SKM-1 treated with dmso at 0.1 percent for 144 hours (cell line): ENCODE measurements around the gene CBX2.

Source experiments
- DNase-seq: peaks from one replicate; lab custom pipeline; 2025; ENCODE audit not compliant: unreplicated experiment; lab: John Stamatoyannopoulos, UW

Gene CBX2

GRCh38 chr17:79799174-79799537 lies 21.2 kb downstream of the CBX2 start:
- no peak for DNase-seq

GRCh38 chr17:79799538-79800324 lies 21.8 kb downstream of the CBX2 start:
- DNase-seq, result no peak

GRCh38 chr17:79800325-79801155 lies 22.6 kb downstream of the CBX2 start:
- DNase-seq, result no peak

- DNase-seq, result no peak
Measured at GRCh38 chr17:79801156-79802038, 23.4 kb downstream of the CBX2 start.

DNA sequence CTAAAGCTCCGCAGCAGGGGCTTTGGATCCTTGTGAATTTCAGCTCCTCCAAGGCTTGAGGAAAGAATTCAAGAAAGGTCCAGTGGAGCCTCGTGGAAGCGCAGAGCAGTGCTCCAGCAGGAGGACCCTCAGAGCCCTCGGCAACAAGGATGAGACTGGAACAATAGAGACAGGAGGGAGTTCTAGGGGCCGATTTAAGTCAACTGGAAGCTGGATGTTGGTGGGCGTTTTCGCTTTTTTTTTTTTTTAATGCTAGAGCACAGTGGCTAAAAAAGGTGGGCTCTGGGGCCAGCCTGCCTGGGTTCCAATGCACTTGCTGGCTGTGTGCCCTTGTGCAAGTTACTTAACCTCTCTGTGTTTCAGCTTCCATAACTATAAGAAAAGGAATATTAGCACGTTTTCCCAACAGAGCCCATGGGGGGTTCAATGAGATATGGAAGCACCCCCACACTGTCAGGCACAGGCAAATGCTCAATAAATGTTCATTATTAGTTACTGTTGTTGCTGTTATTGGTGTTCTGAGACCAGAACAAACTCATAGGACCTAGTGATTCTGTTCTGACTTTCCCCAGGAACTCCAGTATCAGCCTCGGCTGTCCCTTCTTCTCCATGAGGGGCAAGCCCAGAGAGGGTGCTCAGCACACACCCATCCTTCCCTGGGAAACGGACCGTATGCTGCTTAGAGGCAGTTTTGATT lies 24.2 kb downstream of the CBX2 start:
- DNase-seq, result no peak

- DNase-seq, result no peak
Measured at GRCh38 chr17:79802736-79803420, 24.9 kb downstream of the CBX2 start.

DNA sequence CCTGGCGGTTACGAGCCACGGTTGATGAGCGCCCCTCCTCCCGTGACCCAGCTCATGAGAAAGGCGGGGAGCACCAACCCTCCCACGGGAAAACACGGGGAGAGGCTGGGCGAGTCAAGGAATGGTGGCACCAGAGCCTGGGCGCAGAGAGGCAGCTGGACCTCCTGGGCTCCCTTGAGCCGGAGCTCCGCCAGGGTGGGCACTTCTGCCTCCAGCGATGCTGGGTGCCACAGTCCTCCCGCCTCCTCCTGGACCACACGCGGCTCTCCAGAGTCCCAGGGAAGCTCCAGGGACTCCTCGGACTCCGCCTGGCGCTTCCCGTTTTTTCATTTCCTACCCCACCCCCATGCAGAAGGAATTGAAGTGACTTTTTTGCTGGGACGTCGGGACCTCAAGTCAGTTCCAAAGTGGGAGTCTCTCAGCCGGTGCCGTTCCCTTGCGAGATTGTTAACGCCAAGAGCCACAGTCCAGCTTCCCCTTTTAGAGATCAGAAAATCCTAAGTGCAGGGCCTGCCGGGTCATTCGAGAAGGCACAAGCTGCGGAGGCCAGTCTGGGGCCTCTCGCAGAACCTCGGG lies 25.6 kb downstream of the CBX2 start:
- DNase-seq, result peak; percentile 39

GRCh38 chr17:79803997-79804855 lies 26.3 kb downstream of the CBX2 start:
- DNase-seq, result peak; percentile 46

DNA sequence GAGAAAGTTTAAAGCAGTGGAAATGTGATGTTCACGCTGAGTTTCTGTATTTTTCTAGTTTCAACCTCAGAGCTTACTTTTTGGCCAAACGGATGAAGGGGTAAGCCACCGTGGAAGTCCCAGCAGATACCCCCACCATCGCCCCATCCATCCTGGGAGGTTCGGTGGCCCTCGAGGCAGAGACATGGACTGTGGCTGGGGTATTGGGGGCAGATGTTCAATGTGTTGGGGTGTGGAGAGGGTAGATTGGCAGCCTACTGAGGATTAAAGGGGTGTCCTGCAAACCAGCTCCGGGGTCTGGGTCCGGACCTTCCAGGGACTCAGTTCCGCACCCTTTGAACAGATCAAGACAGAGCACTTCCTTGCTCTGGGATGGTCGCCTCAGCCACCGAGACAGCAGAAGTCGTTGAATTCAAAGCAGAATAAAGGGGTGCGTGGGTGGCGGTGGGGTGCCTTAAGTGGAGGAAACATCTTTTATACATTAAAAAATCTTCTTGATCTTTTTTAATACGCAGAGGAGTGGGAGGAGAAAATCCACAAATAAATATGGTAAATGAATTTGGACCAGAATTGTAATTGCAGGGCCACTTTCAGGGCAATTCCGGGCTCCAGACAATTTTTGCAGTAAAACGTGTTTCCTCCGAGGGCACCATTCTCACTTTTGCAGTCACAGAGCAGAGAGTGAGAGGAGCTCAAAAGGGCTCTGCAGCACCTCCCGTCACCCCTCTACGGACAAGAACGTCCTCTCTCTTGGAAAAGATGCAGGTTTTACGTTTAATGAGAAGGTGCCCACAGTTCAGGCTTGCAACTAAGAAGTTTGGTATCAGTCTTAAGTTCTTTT lies 27.1 kb downstream of the CBX2 start:
- no peak for DNase-seq

DNA sequence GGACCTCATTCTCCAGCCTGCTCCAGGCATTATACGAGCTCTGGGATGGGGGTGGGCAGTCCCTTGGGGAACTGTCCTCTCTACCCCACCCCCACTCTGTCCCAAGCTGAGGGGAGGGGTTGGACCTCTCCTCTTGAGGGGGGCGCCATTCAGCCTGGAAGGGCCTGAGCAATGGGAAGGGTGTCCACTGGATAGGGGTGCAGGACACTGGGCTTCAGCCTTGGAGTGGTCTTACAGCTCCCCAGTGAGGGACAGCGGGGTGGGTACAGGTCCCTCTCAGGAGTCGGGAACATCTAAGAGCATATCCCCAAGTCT lies 28.5 kb downstream of the CBX2 start:
- DNase-seq, result no peak

DNA sequence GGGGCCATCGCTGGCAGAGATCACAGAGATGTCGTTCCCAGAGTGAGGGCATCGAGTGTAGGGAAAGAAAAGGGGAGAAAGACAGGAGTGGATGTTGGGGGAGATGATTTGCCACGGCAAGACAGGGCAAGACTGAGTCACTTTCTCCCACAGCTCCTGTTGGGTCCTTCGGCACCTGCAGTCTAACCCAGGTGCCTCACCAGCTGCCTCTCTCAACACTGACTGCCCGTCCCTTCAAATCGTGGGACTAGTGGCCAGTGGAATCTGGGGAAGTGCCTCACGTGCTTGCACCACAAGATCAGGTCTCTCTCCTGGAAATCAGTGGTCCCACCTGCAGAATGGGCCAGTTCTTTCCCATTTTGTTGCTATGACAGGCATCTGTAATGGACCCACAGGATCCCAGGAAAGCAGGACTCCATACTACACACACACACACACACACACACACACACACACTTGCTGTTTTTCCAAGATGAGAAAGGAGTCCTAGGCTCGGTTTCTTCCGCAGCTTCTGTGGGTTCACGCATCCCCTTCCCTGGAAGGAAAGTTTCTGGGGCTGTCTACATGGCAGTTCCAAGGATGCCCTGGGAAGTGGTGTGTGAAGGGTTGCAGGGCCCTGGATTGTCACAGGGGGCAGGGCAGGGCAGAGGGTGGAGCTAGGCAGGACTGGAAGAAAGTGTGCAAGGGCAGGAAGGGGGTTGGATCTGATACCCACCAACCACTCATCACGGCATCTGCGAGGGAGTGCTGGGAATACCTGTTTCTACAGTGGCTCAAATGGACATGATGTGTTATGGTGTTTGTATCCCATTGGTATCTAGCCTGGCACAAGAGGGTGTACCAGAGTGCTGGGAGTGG lies 29.1 kb downstream of the CBX2 start:
- no peak for DNase-seq

GRCh38 chr17:79808763-79809529 lies 31.0 kb downstream of the CBX2 start:
- no peak for DNase-seq

DNA sequence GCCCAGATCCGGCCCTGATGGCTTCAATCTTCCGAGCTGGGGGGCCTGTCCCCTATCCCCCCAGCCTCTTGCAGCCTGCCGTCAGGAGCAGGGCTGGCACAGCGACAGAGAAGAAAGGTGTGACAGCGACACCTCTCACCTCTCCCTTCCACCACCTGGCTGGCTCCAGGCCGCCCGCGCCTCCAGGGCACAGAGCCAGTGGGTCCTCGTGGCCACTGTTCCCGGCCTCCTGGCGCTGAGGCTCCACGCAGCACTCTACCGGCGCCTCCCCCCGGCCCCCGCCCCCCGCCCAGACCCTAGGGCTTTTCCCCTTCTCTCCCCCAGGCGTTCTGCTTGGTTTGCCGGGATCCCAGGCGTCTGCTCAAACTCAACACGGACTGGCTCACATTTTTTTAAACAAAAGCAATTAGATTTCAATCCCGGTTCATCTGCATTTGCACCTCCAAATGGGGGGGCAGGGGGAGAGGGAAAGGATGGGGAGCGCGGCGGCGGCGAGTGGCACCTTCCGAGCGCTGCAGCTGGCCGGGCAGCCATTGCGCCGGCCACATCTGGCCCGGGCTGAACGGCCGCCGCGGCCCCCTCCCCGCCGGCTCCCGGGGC lies 31.7 kb downstream of the CBX2 start:
- no peak for DNase-seq

- no peak for DNase-seq
Measured at GRCh38 chr17:79810130-79811010, 32.4 kb downstream of the CBX2 start.
